ENCODE measurements around the gene SH3BP5.
A peak's percentile ranks its signal among the peaks of the same experiment; 100 is the strongest.

The SH3BP5 gene

DNA sequence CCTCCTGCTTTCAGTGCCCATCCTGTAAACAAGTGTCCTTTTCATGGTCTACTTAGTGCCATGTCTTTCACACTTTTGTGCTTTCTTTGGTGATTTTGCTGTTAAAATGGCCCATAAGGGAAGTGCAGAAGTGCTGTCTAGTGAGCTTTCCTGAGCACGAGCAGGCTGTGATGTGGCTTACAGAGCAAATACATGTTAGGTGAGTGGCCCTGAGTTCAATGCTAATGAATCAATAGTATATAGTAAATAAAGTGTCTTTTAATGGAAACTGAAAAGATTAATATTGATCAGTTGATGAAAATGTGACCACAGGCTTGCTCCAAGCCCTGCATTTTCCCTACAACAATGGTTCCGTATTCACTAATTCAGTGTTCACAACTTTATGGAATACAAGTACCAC lies 5.7 kb downstream of the SH3BP5 start:
- H3K27me3 ChIP-seq (ENCODE audit: insufficient read depth, poor library complexity, severe bottlenecking): no peaks in the 10 kb centered on the region
- H3K4me1 ChIP-seq (ENCODE audit: insufficient read depth, poor library complexity, severe bottlenecking): peaks cover 13% of the 10 kb centered on the region
- DNase-seq (ENCODE audit: low spot score): no peak
- H3K36me3 ChIP-seq (ENCODE audit: low read depth): no peaks in the 10 kb centered on the region
- TF ChIP-seq, protein P1, sequence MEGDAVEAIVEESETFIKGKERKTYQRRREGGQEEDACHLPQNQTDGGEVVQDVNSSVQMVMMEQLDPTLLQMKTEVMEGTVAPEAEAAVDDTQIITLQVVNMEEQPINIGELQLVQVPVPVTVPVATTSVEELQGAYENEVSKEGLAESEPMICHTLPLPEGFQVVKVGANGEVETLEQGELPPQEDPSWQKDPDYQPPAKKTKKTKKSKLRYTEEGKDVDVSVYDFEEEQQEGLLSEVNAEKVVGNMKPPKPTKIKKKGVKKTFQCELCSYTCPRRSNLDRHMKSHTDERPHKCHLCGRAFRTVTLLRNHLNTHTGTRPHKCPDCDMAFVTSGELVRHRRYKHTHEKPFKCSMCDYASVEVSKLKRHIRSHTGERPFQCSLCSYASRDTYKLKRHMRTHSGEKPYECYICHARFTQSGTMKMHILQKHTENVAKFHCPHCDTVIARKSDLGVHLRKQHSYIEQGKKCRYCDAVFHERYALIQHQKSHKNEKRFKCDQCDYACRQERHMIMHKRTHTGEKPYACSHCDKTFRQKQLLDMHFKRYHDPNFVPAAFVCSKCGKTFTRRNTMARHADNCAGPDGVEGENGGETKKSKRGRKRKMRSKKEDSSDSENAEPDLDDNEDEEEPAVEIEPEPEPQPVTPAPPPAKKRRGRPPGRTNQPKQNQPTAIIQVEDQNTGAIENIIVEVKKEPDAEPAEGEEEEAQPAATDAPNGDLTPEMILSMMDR (IDR thresholded peaks at IDR 0.05; ENCODE audit: poor library complexity, severe bottlenecking): no peak
- H3K4me3 ChIP-seq (ENCODE audit: severe bottlenecking): no peak overlapping the region
- H3K27ac ChIP-seq (ENCODE audit: poor library complexity, severe bottlenecking): no peak overlapping the region
- ATAC-seq (ENCODE audit: low read depth): no peak
- H3K9me3 ChIP-seq (ENCODE audit: severe bottlenecking): no peaks in the 10 kb centered on the region

DNA sequence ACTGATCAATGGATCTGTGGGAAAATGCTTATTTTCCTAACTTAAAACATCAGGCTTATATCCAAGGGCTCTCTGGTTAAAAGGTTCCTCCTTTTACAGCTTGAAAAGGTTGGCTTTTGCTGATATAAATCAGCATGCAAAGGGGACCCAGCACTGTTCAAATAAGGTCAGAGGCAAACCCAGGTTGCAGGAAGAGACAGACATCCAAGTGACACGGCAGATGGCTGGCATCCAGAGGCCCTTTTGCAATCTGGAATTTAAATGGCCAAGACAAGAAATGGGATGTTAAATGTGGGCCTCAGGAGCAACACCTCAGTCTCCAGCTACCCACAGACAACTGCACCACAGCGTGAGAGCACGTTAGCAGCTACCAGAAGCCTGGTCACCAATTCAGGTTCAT lies 6.3 kb downstream of the SH3BP5 start:
- H3K27ac ChIP-seq (ENCODE audit: poor library complexity, severe bottlenecking): no peak overlapping the region
- H3K27me3 ChIP-seq (ENCODE audit: insufficient read depth, poor library complexity, severe bottlenecking): no peaks in the 10 kb centered on the region
- no peaks in the 10 kb centered on the region for H3K36me3 ChIP-seq (ENCODE audit: low read depth)
- TF ChIP-seq, protein P1 (IDR thresholded peaks at IDR 0.05; ENCODE audit: poor library complexity, severe bottlenecking): no peak
- ATAC-seq (ENCODE audit: low read depth) (no peak), DNase-seq (ENCODE audit: low spot score) (no peak)
- no peaks in the 10 kb centered on the region for H3K9me3 ChIP-seq (ENCODE audit: severe bottlenecking)
- peaks cover 13% of the 10 kb centered on the region for H3K4me1 ChIP-seq (ENCODE audit: insufficient read depth, poor library complexity, severe bottlenecking)
- H3K4me3 ChIP-seq (ENCODE audit: severe bottlenecking): no peak overlapping the region

DNA sequence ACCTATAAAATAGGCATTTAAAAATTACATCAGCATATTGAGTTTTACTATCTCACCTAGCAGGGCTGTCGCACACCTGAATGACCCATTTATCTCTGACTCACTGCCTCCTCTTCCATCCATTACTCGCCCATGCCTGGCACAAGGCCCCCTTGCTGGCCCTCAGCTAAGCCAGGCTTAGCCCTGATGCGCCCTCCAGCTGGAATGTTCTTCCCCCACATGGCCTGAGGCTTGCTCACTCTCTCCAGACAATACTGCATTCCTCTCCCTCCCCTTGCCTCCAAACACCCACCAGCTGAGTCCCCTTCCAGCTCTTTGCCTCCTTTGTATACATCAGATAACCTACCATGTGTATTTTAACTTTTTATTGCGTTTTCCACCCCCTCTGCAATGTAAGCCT lies 7.2 kb downstream of the SH3BP5 start:
- peak; percentile 73 for DNase-seq (ENCODE audit: low spot score)

DNA sequence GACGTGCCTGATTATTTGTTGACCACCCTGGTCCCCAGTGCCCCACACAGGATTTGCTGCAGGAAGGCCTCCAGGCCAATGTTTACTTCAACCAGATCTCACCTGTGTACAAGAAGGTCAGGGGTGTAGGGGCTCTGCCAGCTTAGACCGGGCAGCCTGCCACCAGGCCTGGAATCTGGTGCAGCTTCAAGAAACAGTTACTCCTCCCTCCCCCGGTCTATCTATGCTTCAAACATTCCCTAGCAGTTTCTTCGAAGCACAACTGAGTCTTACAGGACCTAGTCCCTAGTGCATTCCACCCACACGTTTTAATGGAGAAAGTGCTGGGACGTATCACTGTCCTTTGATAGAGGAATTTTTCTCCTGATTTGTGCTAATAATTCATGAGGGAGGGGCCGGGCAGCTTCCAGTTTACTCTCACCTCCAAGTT lies 8.0 kb downstream of the SH3BP5 start:
- ATAC-seq (ENCODE audit: low read depth) (no peak), DNase-seq (ENCODE audit: low spot score) (no peak)
- Histone ChIP-seq H3K4me1 (ENCODE audit: insufficient read depth, poor library complexity, severe bottlenecking) (peaks cover 28% of the 10 kb centered on the region), H3K36me3 (ENCODE audit: low read depth) (no peaks in the 10 kb centered on the region), H3K4me3 (ENCODE audit: severe bottlenecking) (no peak overlapping the region), H3K27ac (ENCODE audit: poor library complexity, severe bottlenecking) (peak overlapping the region; percentile 23), H3K9me3 (ENCODE audit: severe bottlenecking) (no peaks in the 10 kb centered on the region), H3K27me3 (ENCODE audit: insufficient read depth, poor library complexity, severe bottlenecking) (no peaks in the 10 kb centered on the region)
- TF ChIP-seq, protein P1 (IDR thresholded peaks at IDR 0.05; ENCODE audit: poor library complexity, severe bottlenecking): no peak

More for the DNA sequence above, 7.2 kb downstream of the SH3BP5 start:
- no peaks in the 10 kb centered on the region for H3K27me3 ChIP-seq (ENCODE audit: insufficient read depth, poor library complexity, severe bottlenecking)
- H3K4me1 ChIP-seq (ENCODE audit: insufficient read depth, poor library complexity, severe bottlenecking): peaks cover 20% of the 10 kb centered on the region
- H3K4me3 ChIP-seq (ENCODE audit: severe bottlenecking): no peak overlapping the region
- H3K36me3 ChIP-seq (ENCODE audit: low read depth): no peaks in the 10 kb centered on the region
- TF ChIP-seq, protein P1 (IDR thresholded peaks at IDR 0.05; ENCODE audit: poor library complexity, severe bottlenecking): no peak
- H3K9me3 ChIP-seq (ENCODE audit: severe bottlenecking): no peaks in the 10 kb centered on the region
- H3K27ac ChIP-seq (ENCODE audit: poor library complexity, severe bottlenecking): peak overlapping the region; percentile 23
- peak; percentile 80 for ATAC-seq (ENCODE audit: low read depth)

DNA sequence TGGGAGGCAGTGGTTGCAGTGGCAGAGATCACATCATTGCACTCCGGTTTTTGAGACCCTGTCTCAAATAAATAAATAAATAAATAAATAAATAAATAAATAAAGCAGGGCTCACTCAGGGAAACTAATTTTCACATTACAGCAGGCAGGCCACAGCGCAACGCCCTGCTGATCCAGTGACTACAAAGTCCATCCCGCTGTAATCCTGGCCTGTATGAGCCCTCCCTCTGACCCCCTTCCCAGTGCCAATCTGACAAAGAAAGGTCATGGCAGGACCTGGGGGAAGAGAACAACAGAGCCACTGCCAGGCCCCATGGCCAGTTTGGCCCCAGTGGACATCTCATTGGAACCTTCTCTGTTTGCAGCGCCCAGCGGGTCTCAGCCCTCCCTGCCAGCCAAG lies 9.3 kb downstream of the SH3BP5 start:
- no peak overlapping the region for H3K4me3 ChIP-seq (ENCODE audit: severe bottlenecking)
- TF ChIP-seq, protein P1 (IDR thresholded peaks at IDR 0.05; ENCODE audit: poor library complexity, severe bottlenecking): no peak

More for the DNA sequence above, 9.3 kb downstream of the SH3BP5 start:
- H3K27me3 ChIP-seq (ENCODE audit: insufficient read depth, poor library complexity, severe bottlenecking): no peaks in the 10 kb centered on the region
- ATAC-seq (ENCODE audit: low read depth): no peak
- H3K9me3 ChIP-seq (ENCODE audit: severe bottlenecking): no peaks in the 10 kb centered on the region
- H3K36me3 ChIP-seq (ENCODE audit: low read depth): no peaks in the 10 kb centered on the region
- no peak for DNase-seq (ENCODE audit: low spot score)
- peaks cover 32% of the 10 kb centered on the region for H3K4me1 ChIP-seq (ENCODE audit: insufficient read depth, poor library complexity, severe bottlenecking)
- H3K27ac ChIP-seq (ENCODE audit: poor library complexity, severe bottlenecking): no peak overlapping the region

All from RWPE2 (cell line).